HL-60 (cell line): Measurements from ENCODE around the gene PTTG1IP.
"Not testable (repeated sequence)": the region's sequence is repeated elsewhere in the genome, so short reads cannot be mapped to it uniquely, and the experiment has no call there.

Source experiments
- POLR2AphosphoS5 ChIP-seq: IDR thresholded peaks from 2 replicates; pipeline ENCODE4 v1.6.1; 2012; ENCODE audit warnings: low read depth
- SPI1 ChIP-seq: IDR thresholded peaks from 2 replicates; pipeline ENCODE4 v1.6.1; 2012; ENCODE audit warnings: low read depth, mild to moderate bottlenecking, borderline replicate concordance

GRCh38 chr21:44912506-44913412 is 39.3 kb upstream of the PTTG1IP start:
- not testable (repeated sequence) for TF ChIP-seq POLR2AphosphoS5, SPI1
